SK-N-MC (cell line): ENCODE results near the gene PRICKLE2.

Experiments used
- DNase-seq: peaks from one replicate; pipeline ENCODE4 v3.0.0-alpha.2; 2011; ENCODE audit warnings: low read depth, low spot score
- H3K27ac ChIP-seq: fragments of 200-600 bp; sonication (generic); 2 replicates; pipeline ENCODE4 v1.5.1; 2016; ENCODE audit warnings: mixed run types
- H3K36me3 ChIP-seq: fragments of 200-600 bp; sonication (generic); 2 replicates; pipeline ENCODE4 v1.6.1; 2017; ENCODE audit warnings: antibody characterized with exemption, low read length, mixed read lengths; ENCODE audit not compliant: insufficient read depth
- H3K4me3 ChIP-seq: fragments of 200-600 bp; sonication (generic); 2 replicates; pipeline ENCODE4 v1.5.1; 2016
- H3K9ac ChIP-seq: fragments of 200-600 bp; sonication (generic); 2 replicates; pipeline ENCODE4 v1.8.0; 2017; ENCODE audit warnings: mixed run types, mixed read lengths; ENCODE audit not compliant: insufficient read length
- H3K9me3 ChIP-seq: fragments of 200-600 bp; sonication (generic); 2 replicates; pipeline ENCODE4 v1.6.1; 2017; ENCODE audit warnings: low read depth, mild to moderate bottlenecking, antibody characterized with exemption, low read length, moderate library complexity, mixed read lengths
- EZH2 ChIP-seq: fragments of 200-600 bp; sonication (generic); IDR thresholded peaks from one replicate; pipeline ENCODE4 v1.6.1; 2017; ENCODE audit warnings: antibody characterized with exemption
- FOXP2 ChIP-seq: optimal IDR thresholded peaks from 2 replicates; pipeline ENCODE3; 2011; ENCODE audit warnings: mild to moderate bottlenecking, moderate library complexity; ENCODE audit not compliant: insufficient read depth; ENCODE audit errors: extremely low read length, control extremely low read depth
- POLR2AphosphoS5 ChIP-seq: IDR thresholded peaks from 2 replicates; pipeline ENCODE4 v1.6.1; 2012; ENCODE audit warnings: mild to moderate bottlenecking, low read depth, low read length, borderline replicate concordance

The PRICKLE2 gene

GRCh38 chr3:64228110-64228509 is 2.8 kb upstream of the PRICKLE2 start:
- Histone ChIP-seq H3K9me3 (no peaks in the 10 kb centered on the region), H3K27ac (no peak overlapping the region), H3K36me3 (no peaks in the 10 kb centered on the region), H3K9ac (no peak overlapping the region), H3K4me3 (no peak overlapping the region)
- TF ChIP-seq FOXP2 (no peak), POLR2AphosphoS5 (no peak), EZH2 (no peak)
- DNase-seq = no peak

DNA sequence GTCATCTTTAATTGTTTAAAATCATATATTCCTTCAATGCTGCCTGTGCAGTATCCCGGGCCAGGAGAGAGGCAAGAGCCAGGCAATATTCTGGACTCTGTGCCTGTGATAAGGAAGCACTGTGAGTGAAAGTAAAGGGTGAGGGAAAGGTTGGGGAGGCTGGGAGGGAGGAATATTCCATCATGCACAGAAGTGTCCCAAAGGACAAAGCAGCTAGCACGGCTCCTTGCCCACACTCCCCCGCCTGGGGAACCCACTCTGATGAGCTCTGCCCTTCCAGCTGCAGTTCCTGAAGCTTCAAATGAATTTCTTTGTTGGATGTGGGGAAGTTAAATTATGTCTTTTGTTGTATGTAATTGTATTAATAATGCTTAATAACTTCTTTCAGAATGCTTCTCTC is 1.5 kb upstream of the PRICKLE2 start:
- no peaks in the 10 kb centered on the region for H3K9me3 ChIP-seq
- H3K36me3 ChIP-seq = no peaks in the 10 kb centered on the region
- H3K4me3 ChIP-seq = no peak overlapping the region
- no peak for DNase-seq
- no peak overlapping the region for H3K27ac ChIP-seq
- no peak overlapping the region for H3K9ac ChIP-seq
- no peak for TF ChIP-seq POLR2AphosphoS5

DNA sequence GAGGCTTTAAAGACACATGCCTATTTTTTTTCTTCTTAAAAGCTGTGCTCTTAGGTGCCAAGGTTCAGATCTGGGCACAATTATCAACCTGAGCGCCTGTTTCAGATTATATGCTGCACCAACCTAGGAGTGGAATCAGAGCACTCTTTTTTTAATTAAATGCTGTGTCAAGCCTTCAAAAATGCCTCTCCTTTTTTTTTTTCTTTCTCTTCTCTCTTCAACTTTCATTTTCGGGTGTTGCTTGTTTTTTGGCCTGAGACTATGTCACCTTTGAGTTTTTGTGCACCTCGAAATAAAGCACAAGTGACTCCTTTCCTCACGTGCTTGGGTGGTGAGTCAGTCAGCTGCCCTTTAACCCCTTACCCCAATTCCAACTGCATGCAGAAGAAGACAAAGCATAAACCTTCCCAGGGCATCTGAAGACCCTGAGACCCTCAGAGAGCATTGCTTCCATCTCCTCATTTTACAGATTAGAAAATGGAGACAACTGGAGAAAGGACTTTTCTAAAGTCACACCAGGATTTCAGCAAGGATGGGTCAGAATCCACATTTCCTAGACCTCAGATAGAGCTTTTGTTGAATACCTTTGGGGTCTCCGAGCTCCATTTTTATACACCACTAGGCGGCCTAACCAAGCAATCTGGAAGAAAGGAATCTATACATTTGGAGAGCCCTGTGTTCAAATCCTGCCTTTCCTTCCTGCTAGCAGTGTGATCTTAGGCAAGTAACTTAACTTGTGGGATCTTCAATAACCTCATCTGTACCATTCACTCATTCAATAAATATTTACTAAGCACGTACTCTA is 631 bp upstream of the PRICKLE2 start:
- Histone ChIP-seq H3K36me3 (no peaks in the 10 kb centered on the region), H3K4me3 (no peak overlapping the region), H3K9ac (no peak overlapping the region), H3K27ac (no peak overlapping the region), H3K9me3 (no peaks in the 10 kb centered on the region)
- no peak for DNase-seq
- TF ChIP-seq EZH2 = no peak
- TF ChIP-seq FOXP2 = no peak
- TF ChIP-seq POLR2AphosphoS5 = no peak

DNA sequence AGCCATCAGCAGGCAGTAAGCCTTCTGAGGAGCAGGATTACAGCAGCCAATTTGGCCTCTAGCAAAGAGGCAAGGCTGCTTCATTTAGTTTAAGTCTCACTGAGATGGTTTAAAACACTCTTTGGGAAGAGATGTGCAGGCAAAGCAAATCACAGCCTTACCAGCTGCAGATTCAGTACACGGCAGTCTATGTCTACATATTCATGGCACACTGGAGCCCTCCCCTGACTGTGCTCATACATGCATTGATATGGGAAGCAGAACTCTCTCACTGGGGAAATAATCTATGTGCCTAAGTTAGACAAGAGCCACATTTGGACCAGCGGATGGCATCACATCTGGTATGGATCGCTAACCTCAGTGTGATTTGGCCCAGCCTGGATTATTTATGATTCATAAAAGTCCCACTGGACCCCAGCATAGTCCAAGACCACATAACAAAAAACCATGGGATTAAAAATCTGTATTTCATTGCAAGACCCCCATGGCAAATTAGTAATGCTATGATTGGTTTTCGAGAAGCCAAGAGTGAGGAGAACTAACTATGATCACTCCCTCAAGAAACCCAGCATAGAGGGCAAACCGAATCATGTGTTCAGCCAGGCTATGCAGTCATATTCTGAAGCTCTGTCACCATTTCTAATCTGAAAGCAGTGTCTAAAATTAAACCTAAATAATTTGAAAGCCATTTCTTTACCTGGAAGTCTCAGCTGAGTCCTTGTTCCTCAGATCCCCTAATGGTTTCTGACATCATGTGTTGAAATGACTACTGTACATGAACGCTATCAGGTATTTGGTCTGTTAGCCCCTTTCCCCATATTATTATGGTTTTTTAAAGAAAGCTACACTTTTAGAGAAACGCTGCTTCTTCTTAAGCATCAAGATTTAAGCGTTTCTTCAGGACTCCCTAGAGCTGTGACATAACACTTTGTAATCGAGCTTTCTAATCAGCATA is 1.2 kb downstream of the PRICKLE2 start:
- TF ChIP-seq POLR2AphosphoS5 (no peak), EZH2 (no peak), FOXP2 (no peak)
- Histone ChIP-seq H3K27ac (no peak overlapping the region), H3K36me3 (no peaks in the 10 kb centered on the region), H3K9ac (no peak overlapping the region), H3K9me3 (no peaks in the 10 kb centered on the region), H3K4me3 (no peak overlapping the region)
- no peak for DNase-seq

DNA sequence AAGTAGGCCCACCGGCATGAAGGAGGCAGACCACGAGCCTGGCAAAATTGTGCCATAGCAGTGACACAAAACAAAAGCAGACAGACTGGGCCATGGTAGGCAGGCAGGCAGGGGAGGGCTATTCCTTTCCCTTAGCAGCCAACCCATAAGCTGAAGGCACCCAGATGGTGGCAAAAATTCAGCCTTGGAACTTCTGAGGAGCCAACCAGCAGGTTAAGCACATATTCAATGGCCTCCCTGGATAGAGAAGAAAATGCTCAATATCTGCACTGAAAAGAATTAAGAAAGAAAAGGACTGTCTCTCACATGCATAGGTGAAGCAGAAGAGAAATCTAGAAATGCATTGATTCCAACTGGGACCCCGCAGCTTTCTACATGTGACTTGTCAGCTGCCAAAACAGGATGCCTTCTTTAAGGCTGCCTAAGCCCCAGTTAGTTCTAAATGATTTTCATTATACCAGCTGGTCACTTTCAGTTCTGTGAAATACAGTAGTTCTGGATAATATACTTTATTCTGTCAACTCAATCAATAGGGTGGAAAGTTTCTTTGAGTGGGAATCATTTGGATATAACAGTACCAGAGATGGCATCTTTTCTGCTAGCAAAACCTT is 2.7 kb downstream of the PRICKLE2 start:
- H3K27ac ChIP-seq = no peak overlapping the region
- no peak overlapping the region for H3K4me3 ChIP-seq
- H3K9me3 ChIP-seq = no peaks in the 10 kb centered on the region
- TF ChIP-seq FOXP2 (no peak), POLR2AphosphoS5 (no peak), EZH2 (no peak)
- DNase-seq = no peak
- no peak overlapping the region for H3K9ac ChIP-seq
- no peaks in the 10 kb centered on the region for H3K36me3 ChIP-seq

GRCh38 chr3:64221571-64222257 is 3.6 kb downstream of the PRICKLE2 start:
- Histone ChIP-seq H3K4me3 (no peak overlapping the region), H3K36me3 (no peaks in the 10 kb centered on the region), H3K9me3 (no peaks in the 10 kb centered on the region), H3K27ac (no peak overlapping the region), H3K9ac (no peak overlapping the region)
- DNase-seq = no peak
- TF ChIP-seq EZH2 (no peak), POLR2AphosphoS5 (no peak), FOXP2 (no peak)

GRCh38 chr3:64220161-64220914 is 4.9 kb downstream of the PRICKLE2 start:
- no peak overlapping the region for H3K9ac ChIP-seq
- H3K27ac ChIP-seq = no peak overlapping the region
- no peak for DNase-seq
- no peaks in the 10 kb centered on the region for H3K9me3 ChIP-seq
- no peaks in the 10 kb centered on the region for H3K36me3 ChIP-seq
- TF ChIP-seq EZH2 (no peak), FOXP2 (no peak), POLR2AphosphoS5 (no peak)
- no peak overlapping the region for H3K4me3 ChIP-seq

DNA sequence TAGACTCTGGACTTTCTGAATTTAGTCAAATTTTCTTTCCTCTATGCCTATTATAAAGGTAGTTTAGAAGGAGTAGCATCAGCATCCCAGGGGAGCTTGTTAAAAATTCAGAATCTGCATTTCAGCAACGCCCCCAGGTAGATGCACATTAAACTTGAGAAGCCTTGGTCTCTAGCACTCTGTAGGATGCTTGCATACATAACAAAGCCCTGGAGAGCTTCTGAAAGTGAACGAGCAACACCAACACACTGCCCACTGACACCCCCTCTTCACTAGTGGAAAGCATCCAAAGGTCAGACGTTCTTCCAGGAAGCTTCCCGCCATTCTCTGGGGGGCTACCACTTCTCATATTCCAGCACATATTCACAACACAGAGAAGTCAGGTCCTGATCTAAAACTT is 6.5 kb downstream of the PRICKLE2 start:
- Histone ChIP-seq H3K9ac (no peak overlapping the region), H3K9me3 (no peaks in the 10 kb centered on the region), H3K27ac (no peak overlapping the region), H3K36me3 (no peaks in the 10 kb centered on the region), H3K4me3 (no peak overlapping the region)
- no peak for DNase-seq
- no peak for TF ChIP-seq EZH2
- no peak for TF ChIP-seq FOXP2
